T-helper 2 cell (primary cell): Measurements from ENCODE around the gene UBXN1.

Source experiments
- DNase-seq, 5 experiments: peaks; one replicate each; pipeline versions ENCODE4 v3.0.0 to v3.0.0-alpha.2; 2012 to 2022
- total RNA-seq, 2 donors: gene quantifications; one replicate each; lab custom pipeline; 2026; lab: John Stamatoyannopoulos, UW

Gene UBXN1, protein sequence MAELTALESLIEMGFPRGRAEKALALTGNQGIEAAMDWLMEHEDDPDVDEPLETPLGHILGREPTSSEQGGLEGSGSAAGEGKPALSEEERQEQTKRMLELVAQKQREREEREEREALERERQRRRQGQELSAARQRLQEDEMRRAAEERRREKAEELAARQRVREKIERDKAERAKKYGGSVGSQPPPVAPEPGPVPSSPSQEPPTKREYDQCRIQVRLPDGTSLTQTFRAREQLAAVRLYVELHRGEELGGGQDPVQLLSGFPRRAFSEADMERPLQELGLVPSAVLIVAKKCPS
- total RNA-seq, result 107 to 117 reads per million in 2 donors

DNA sequence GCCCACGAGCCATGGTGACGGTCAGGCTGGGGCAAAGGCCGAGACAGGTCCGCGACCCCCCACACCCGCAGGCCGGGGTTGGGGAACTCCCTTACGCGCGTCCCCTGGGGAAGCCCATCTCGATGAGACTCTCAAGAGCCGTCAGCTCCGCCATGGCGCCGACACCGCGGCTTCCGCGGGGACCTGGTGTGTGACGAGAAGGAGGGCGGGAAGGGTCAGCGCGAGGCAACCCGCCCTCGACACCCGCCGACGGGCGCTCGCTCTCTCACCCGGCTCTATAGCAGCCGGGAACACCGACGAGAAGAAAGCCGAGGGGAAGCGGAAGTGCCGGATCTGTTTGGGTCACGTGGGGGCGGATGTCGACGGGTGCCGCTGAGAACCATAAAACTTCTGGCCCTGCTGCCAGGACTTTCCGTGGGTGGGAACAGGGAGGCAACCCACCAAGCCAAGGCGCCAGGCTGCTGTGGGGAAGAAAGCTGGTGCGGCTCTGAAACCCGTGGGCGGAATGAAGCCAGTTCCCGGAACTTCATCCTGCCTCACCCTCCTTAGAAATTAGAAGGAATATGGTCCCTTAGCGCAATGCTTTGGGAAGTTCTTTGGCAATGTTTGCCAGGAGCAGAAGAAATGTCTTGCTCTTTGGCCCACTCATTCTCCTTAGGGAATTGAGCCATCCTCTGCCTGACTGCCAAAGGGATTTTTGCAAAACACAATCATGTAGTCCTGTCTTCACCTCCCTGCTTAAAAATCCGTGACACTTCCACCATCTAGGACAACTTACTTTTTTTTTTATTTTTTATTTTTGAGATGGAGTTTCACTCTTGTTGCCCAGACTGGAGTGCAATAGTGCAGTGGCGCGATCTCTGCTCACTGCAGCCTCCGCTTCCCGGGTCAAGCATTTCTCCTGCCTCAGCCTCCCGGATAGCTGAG, at the start of gene UBXN1:
TSS of gene UBXN1 (minus strand) at position 304 of the 927 bp plus-strand sequence. CDS start at position 154, 150 bp downstream.
- peak; percentile 61 to 89 (median 80) for DNase-seq

DNA sequence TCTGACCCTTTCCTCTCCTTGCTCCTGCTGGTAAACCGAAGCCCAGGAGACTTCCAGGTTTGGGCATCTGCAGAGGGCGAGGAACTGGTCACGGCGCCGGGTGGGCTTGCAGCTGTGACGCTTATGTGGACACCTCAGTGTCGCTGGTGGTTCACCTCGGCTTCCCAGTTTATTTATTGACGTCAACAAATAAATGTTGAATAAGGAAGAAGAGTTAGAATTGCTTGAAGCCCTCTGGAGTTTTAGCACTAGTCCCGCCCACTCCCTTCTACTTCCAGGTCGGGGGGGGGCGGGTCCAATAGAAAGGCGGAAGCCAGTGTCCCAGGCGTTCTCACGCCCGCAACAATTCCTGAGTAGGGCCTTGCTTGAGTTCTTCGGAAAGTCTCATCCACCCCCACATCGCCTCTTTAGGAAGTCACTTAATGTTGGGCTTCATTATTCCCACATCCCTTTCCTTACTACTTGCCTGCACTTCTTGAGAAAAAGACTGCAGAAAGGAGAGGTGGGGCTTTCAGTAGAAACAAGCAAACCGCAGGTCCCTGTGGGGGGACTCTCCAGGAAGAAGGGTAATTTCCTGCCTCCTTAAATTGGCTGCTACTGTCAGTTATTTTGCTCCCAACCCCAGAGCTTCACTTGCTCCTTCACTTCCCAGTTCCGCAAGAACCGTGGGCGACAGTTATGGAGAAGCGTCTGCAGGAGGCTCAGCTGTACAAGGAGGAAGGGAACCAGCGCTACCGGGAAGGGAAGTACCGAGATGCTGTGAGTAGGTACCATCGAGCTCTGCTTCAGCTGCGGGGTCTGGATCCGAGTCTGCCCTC, 49.5 kb upstream of the UBXN1 start, which contains the start of gene TTC9C:
TSS of gene TTC9C (plus strand) at position 316 of the 818 bp plus-strand sequence. CDS start at position 679, 363 bp downstream.
- peak; percentile 63 to 92 (median 76) for DNase-seq

DNA sequence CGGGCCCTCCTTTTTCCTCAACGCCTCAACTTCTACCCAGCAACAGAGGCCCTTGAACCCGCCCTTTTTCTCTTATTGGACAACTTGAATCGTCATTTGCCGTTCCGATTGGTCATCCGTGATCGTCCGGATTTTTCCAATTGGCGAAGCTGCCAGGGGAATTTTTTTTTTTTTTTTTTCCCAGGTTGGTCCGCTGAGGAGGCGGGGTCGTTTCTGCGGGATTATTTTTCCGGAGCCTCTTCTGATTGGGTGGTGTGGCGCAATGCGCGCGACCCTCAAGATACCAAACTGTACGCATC, 48.9 kb upstream of the UBXN1 start:
- DNase-seq, result peak; percentile 50 to 98 (median 79)

DNA sequence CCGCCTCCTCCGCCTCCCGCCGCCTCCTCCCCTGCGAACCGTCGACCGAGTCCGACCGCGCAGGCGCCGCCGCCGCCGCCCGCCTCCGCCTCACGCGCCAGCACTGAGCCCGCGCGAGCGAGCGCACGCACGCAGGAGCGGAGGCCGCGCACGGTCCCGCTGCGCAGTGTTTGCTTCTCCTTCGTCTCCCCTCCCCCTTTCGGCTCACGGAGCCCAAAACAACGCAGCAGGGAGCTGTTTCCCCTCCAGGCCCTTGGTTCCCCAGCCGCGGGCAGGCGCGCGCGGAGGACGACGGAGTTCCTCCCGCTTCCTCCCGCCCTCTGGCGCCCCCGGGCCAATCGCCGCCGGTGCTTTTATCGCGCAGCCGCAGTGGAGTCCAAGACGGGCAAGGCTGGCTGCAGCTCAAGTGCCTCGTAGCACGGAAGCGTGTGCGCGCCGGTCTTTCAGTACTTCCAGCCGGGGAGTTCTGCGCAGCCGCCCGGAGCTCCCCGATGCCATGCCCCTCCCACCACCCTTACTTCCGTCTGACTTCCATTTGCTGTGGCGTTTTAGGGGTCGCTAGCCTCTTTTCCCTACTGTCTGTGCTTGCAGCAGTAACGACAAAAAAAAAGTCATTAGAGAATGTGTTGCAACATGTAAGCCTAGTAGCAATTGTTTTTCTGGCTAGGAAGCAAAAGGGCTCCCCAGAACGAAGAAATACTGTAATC, 48.4 kb upstream of the UBXN1 start, which contains the start of gene HNRNPUL2:
TSS of gene HNRNPUL2 (minus strand) at position 293 of the 707 bp plus-strand sequence. CDS start 301 bp downstream, outside the sequence.
- DNase-seq, result peak; percentile 95 to 100 (median 98)

GRCh38 chr11:62726915-62727164, 48.0 kb upstream of the UBXN1 start:
- no peak for DNase-seq

- no peak for DNase-seq
Observed at GRCh38 chr11:62726156-62726914, 47.5 kb upstream of the UBXN1 start.

- DNase-seq, result no peak
Observed at GRCh38 chr11:62725646-62726045, 46.8 kb upstream of the UBXN1 start.

DNA sequence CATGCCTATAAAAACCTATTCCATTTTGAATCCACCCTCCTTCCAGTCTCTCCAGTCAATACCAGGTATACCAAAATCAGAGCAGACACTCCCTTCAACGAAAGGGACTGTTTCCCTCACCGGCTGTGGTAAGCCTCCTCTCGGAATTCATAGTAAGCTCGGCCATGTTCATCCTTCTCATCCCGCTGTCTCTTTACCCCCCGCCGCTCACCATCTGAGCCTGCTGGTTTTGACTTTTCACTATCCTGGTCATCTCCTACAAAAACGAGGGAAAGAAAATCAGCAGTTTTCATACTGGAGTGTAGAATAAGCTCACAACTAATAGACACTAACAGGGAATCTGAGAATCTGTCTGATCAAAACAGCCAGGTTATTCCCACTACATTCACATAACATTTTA, 45.3 kb upstream of the UBXN1 start:
- no peak for DNase-seq

GRCh38 chr11:62721994-62722393, 43.1 kb upstream of the UBXN1 start:
- no peak for DNase-seq

- DNase-seq, result no peak
Observed at GRCh38 chr11:62719302-62719978, 40.6 kb upstream of the UBXN1 start.

DNA sequence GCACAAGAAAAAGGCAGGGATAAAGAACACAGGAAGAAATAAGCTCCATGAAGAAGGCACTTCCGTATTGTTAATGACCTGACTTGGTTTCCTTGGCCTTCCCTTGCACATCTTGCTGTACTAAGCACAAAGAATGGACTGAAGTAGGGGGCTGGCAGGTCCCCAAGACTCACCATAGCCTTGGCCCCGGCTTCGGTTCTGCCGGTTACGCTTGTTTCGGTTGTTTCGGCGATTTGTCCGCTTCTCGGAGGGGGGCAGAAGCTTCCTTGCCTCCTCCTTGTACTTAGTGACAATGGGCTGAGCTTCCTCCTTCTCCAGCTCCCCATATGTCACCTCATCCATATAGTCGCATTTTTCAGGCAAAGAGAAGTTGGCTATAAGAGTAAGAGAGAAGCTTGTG, 37.9 kb upstream of the UBXN1 start:
- no peak for DNase-seq

- DNase-seq, result no peak
Observed at GRCh38 chr11:62716206-62716605, 37.3 kb upstream of the UBXN1 start.

DNA sequence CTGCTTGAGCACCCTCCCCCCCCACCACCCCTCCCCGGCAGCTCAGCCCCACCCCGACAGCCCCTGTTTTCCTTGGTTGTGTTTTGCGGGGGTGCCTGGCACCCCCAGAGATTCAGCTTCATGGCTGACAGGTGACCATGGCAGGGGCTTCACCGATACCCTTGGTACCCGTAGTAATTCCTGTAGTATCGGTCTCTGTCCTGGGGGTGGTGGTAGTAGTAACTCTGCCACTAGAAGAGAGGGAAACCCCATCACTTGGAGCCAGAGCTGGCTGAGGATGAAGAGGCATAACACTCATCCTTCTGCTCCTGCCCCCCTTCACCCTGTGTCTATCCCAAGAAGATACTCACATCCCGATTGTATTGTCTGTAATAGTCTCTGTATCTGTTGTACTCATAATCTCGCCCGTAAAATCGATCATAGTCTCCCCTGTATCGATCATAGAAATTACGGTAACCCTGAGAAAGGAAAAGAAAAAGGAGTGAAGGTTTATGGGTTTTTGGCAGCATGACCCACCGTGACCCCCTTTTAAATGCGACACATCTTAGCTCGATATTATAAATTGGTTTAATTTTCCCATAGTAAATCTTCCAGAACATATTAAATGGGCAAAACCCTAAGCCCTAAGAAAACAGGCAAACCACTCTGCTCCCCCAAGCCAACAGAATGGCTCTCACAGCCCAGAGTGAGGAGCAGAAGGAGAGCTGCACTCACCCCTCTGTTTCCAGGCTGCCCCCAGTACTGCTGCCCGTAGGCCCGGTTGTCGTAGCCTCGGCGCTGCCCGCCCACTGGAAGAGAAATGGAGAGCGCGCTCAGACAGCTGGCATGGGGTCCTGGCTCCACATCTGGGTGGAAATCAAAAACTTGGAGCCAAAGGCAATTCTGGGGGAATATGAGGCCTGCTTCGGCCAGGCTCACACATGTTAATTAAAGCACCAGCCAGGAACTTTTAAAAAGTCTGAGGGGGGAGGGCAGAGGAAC, 36.6 kb upstream of the UBXN1 start:
- no peak for DNase-seq

- no peak for DNase-seq
Observed at GRCh38 chr11:62713343-62713742, 34.5 kb upstream of the UBXN1 start.

DNA sequence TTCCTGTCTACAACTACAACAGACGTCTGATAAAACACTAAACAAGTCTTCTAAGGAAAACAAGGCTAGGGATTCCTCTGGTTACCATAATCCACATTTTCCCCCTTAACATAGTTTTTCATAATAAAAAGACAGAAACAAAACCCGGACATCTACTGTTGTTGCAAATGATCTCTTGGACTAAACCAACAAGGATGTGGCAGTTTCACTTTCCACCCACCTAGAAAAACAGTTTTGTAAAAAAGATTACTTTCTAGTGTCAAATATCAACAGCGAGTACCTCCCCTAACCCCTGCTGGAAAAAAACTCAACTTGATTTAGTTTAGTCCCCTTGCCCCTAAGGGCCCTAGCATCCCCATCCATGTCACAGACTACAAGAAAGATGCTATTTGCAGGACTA, 34.0 kb upstream of the UBXN1 start:
- DNase-seq, result peak in 1 of 5 experiments; percentile 66

- no peak for DNase-seq
Observed at GRCh38 chr11:62712276-62712812, 33.5 kb upstream of the UBXN1 start.

DNA sequence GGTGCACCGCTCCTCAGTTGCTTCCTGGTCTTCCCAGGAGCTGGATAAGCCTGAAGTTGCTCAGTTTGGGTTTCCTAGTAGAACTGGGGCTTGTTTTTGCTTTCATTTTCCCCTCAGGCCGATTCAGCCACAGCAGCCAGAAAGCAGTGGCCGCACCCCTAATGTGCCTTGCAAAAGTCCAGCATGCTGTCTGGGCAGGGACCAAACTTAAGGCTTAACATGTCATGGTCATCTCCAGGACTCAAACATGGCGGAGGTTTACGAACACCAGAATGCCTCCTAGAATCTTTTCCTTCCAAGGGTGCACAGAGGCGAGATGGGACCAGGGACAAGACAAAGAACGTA, 31.1 kb upstream of the UBXN1 start:
- DNase-seq, result no peak

GRCh38 chr11:62709247-62710000, 30.6 kb upstream of the UBXN1 start:
- peak; percentile 79 to 99 (median 96) for DNase-seq

DNA sequence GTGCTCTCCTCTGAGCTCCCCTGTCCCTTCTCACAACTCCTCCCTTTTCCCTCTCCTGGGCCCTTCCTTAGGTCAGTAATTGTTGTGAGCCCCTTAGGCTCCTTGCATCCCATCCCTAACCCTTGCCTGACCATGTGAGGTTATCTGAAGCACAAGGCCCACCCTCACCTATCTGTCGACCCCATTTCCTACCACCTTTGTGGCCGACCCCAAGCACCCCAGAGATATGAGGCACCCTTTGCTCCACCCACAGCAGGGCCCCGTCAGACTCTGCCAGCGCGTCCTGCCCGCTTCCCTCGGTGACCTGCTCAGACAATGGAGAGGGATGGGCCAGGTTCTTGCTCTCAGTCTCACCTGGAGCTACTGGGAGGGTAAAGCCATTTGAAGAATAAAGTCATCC, 29.9 kb upstream of the UBXN1 start:
- peak in 3 of 5 experiments; percentile 16 to 72 (median 39) for DNase-seq
